Nephron (organoid): ENCODE results near the gene ARSG.

Experiments
- H3K27ac Mint-ChIP-seq, 3 experiments: 2 replicates each; pipeline ENCODE4 v1.8.0; 2020; ENCODE audit warnings: mixed read lengths in 3 of 3, mild to moderate bottlenecking in 2 of 3, moderate library complexity in 1 of 3
- H3K27me3 Mint-ChIP-seq: 2 replicates; pipeline ENCODE4 v1.8.0; 2021; ENCODE audit warnings: low read depth, mild to moderate bottlenecking, moderate library complexity, mixed read lengths
- H3K36me3 Mint-ChIP-seq: 2 replicates; pipeline ENCODE4 v1.8.0; 2020; ENCODE audit warnings: low read depth, mixed read lengths
- H3K4me1 Mint-ChIP-seq: 2 replicates; pipeline ENCODE4 v1.8.0; 2020; ENCODE audit warnings: mixed read lengths
- H3K4me3 Mint-ChIP-seq, 3 experiments: 2 replicates each; pipeline ENCODE4 v1.8.0; 2020; ENCODE audit warnings: mild to moderate bottlenecking in 3 of 3, mixed read lengths in 3 of 3, moderate library complexity in 2 of 3
- H3K9me3 Mint-ChIP-seq: 2 replicates; pipeline ENCODE4 v1.8.0; 2020; ENCODE audit warnings: mixed read lengths
- TF ChIP-seq, protein P1 (sequence below), 3 experiments: fragments of 200-600 bp; sonication (generic); IDR thresholded peaks; one replicate each; pipeline ENCODE4 v1.5.0; 2021; ENCODE audit warnings: antibody characterized with exemption in 3 of 3; ENCODE audit not compliant: unreplicated experiment in 3 of 3

The ARSG gene

DNA sequence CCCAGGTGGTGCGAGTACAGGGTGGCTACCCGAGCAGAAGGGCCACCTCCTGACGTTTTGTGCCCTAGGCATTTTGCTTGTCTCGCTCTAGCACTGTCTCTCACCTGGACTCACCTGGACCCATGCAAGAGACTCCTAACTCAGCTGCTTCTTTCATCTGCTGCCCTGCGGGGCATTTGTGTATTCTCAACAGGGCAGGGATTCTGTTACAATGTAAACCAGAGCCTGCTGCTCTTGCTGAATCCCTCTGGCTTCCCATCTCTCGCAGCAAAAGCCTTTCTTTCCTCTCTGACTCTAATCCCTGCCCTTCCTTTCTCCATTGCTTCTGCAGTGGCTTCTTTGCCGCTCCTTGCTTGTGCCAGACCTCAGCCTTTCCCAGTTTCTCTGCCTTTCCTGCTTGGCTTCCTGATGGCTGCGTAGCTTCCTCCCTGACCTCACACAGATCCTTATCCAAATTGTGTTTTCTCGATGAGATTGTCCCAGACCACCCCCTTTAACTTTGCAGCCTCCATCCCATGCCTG lies 10.2 kb downstream of the ARSG start:
- Mint-ChIP-seq H3K36me3 (no peaks in the 10 kb centered on the region), H3K9me3 (no peaks in the 10 kb centered on the region), H3K4me1 (no peaks in the 10 kb centered on the region), H3K4me3 (no peak overlapping the region), H3K27ac (no peak overlapping the region), H3K27me3 (peaks cover 7% of the 10 kb centered on the region)
- TF ChIP-seq, protein P1, sequence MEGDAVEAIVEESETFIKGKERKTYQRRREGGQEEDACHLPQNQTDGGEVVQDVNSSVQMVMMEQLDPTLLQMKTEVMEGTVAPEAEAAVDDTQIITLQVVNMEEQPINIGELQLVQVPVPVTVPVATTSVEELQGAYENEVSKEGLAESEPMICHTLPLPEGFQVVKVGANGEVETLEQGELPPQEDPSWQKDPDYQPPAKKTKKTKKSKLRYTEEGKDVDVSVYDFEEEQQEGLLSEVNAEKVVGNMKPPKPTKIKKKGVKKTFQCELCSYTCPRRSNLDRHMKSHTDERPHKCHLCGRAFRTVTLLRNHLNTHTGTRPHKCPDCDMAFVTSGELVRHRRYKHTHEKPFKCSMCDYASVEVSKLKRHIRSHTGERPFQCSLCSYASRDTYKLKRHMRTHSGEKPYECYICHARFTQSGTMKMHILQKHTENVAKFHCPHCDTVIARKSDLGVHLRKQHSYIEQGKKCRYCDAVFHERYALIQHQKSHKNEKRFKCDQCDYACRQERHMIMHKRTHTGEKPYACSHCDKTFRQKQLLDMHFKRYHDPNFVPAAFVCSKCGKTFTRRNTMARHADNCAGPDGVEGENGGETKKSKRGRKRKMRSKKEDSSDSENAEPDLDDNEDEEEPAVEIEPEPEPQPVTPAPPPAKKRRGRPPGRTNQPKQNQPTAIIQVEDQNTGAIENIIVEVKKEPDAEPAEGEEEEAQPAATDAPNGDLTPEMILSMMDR (IDR thresholded peaks at IDR 0.05; ENCODE audit: unreplicated experiment in 3 of 3): no peak

DNA sequence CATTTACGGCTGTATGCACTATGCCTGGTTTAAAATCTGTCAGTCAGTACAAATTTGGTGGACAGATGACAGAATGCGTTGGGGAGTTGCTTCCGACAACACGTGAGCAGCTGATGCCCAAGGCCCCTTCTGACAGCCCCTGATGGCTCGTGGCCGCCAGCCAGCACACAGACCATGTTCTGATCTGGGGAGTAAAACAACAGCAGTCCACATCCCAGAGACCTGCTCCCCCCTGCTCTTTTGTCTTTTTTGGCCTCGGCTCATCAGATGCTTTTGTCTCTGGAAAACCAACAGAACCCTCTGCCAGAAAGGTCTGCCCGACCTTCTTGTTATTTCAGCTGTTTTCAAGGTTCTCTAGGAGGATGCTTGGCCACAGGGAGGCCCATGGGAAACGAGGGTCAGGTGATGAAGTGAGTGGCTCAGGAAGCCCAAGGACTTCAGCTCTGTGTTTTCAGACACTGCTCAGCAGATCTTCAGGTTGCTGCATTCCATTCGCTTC lies 10.8 kb downstream of the ARSG start:
- Mint-ChIP-seq H3K4me1 (no peaks in the 10 kb centered on the region), H3K27ac (no peak overlapping the region), H3K9me3 (no peaks in the 10 kb centered on the region), H3K36me3 (no peaks in the 10 kb centered on the region), H3K4me3 (no peak overlapping the region), H3K27me3 (peaks cover 4% of the 10 kb centered on the region)
- TF ChIP-seq, protein P1 (IDR thresholded peaks at IDR 0.05; ENCODE audit: unreplicated experiment in 3 of 3): no peak

DNA sequence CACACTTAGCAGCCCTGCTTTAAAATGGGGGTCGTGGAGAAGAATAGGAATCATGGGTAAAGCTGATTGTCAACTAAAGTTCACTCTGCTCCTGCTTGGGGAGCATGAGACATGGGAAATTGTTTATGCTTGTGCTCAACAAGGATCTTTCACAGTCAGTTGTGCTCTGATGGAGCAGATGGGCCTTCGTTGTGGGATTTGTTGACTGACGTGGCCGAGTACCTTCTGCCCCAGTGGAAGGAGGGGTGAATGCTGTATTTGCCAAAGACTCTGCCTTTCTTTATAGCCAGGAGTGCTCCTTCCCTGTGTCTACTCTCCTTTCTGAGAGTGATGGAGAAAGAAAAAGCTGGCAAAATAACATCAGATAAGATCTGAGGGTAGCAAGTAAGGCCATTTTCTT lies 11.4 kb downstream of the ARSG start:
- Mint-ChIP-seq H3K4me3 (no peak overlapping the region), H3K27me3 (peaks cover 4% of the 10 kb centered on the region), H3K4me1 (no peaks in the 10 kb centered on the region), H3K27ac (no peak overlapping the region), H3K36me3 (no peaks in the 10 kb centered on the region), H3K9me3 (no peaks in the 10 kb centered on the region)
- TF ChIP-seq, protein P1 (IDR thresholded peaks at IDR 0.05; ENCODE audit: unreplicated experiment in 3 of 3): no peak

DNA sequence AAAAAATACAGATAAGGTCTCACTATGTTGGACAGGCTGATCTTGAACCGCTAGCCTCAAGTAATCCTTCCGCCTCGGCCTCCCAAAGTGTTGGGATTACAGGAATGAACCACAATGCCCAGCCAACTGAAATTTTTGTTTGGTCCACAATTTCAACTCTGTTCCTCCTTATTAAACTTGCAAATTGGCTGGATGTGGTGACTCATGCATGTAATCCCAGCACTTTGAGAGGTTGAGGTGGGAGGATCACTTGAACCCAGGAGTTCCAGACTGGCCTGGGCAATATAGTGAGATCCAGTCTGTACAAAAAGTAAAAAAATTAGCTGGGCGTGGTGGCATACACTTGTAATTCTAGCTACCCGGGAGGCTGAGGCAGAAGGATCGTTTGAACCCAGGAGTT lies 13.4 kb downstream of the ARSG start:
- H3K4me1 Mint-ChIP-seq: no peaks in the 10 kb centered on the region
- H3K27me3 Mint-ChIP-seq: peaks cover 7% of the 10 kb centered on the region
- TF ChIP-seq, protein P1 (IDR thresholded peaks at IDR 0.05; ENCODE audit: unreplicated experiment in 3 of 3): no peak
- no peak overlapping the region for H3K27ac Mint-ChIP-seq
- peaks cover 3% of the 10 kb centered on the region for H3K36me3 Mint-ChIP-seq
- no peak overlapping the region for H3K4me3 Mint-ChIP-seq
- H3K9me3 Mint-ChIP-seq: no peaks in the 10 kb centered on the region

DNA sequence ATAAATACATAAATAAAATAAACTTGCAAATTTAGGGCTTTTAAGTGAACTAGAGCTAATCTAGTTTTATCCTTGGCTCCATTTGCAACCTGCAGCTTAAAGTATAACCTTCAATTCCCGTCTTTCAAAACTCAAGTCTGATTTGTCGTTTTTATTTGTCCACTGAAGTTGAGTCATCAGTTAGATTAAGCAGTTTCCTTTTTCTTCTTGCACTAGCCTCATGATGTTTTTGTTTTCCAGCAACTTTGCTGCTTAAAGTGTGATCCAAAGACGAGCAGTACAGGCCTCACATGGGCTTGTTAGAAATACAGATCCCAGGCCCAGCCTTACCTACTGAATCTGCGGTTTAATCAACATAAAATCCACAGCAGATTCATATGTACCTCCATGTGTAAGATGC lies 13.8 kb downstream of the ARSG start:
- no peaks in the 10 kb centered on the region for H3K9me3 Mint-ChIP-seq
- H3K4me3 Mint-ChIP-seq: no peak overlapping the region
- peaks cover 3% of the 10 kb centered on the region for H3K36me3 Mint-ChIP-seq
- TF ChIP-seq, protein P1 (IDR thresholded peaks at IDR 0.05; ENCODE audit: unreplicated experiment in 3 of 3): no peak
- no peak overlapping the region for H3K27ac Mint-ChIP-seq
- H3K27me3 Mint-ChIP-seq: peaks cover 7% of the 10 kb centered on the region
- H3K4me1 Mint-ChIP-seq: no peaks in the 10 kb centered on the region

DNA sequence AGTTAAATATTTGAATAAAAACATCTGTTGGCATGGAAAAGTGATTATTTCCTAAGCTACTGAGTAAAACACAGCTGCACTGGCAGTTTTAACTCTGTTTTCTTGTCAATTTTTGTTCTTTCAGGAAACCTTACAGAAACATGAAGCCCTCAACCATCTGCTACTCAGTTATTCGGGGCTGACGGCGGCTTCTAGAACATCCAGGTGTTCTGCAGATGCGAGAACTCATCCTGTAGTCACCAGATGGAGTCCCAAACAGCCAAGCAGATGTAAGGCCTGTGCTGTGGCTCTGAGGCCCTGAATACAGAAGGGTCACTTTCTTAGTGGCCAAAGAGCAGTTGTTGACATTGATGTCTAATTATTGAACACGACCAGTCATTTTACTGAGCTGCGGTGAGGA lies 15.5 kb downstream of the ARSG start:
- H3K4me3 Mint-ChIP-seq: no peak overlapping the region
- no peak overlapping the region for H3K27ac Mint-ChIP-seq
- peaks cover 3% of the 10 kb centered on the region for H3K36me3 Mint-ChIP-seq
- H3K9me3 Mint-ChIP-seq: no peaks in the 10 kb centered on the region
- H3K27me3 Mint-ChIP-seq: peaks cover 3% of the 10 kb centered on the region
- TF ChIP-seq, protein P1 (IDR thresholded peaks at IDR 0.05; ENCODE audit: unreplicated experiment in 3 of 3): no peak
- H3K4me1 Mint-ChIP-seq: no peaks in the 10 kb centered on the region
